SH-SY5Y (cell line): ENCODE measurements around the gene LCAT.

Source experiments
- GATA2 ChIP-seq: IDR thresholded peaks from 2 replicates; pipeline ENCODE4 v1.6.1; 2011; ENCODE audit warnings: mild to moderate bottlenecking, low read depth, low read length
- GATA3 ChIP-seq: IDR thresholded peaks from 2 replicates; pipeline ENCODE4 v1.6.1; 2011; ENCODE audit warnings: low read depth, mild to moderate bottlenecking, low read length, moderate library complexity

GRCh38 chr16:67954421-67955196 is 10.7 kb upstream of the LCAT start:
- no peak for TF ChIP-seq GATA3
- TF ChIP-seq GATA2: no peak
